ENCODE data around the gene FAM120A.

FAM120A gene

DNA sequence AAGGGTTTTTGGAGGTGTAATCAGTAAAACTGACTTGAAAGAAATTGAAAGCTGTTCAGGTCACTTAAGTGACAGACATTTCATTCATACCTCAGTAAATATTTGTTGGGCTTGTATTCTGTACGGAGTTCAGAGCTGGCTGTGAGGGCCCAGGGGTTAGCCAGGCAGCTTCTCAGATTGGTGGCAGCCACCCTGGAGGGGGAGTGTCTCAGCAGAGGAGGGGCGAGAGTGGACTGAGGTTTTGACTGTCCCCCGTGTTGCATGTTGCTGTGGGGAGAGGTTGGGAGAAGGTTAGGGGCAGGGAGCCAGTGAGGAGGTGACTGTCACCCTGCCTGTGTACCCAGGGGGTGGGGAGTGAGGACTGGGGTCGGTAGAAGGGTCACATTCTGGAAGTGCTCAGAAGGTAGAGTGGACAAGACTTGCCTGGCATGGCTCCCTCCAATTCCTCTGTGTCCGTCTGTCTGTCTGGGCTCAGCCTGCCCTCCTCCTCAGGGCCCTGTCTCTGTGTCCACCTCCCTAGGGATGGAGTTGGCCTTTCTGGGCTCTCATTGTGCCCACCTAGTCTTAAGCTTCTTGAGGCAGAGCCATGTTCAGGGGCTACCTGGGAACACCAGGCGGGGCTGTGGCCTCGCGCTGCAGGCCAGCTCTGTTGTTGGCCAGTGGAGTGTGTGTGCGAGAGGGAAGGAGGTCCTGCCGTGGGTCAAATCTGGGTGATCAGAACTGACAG is 129.3 kb downstream of the FAM120A start:
- TF ChIP-seq, protein P1, sequence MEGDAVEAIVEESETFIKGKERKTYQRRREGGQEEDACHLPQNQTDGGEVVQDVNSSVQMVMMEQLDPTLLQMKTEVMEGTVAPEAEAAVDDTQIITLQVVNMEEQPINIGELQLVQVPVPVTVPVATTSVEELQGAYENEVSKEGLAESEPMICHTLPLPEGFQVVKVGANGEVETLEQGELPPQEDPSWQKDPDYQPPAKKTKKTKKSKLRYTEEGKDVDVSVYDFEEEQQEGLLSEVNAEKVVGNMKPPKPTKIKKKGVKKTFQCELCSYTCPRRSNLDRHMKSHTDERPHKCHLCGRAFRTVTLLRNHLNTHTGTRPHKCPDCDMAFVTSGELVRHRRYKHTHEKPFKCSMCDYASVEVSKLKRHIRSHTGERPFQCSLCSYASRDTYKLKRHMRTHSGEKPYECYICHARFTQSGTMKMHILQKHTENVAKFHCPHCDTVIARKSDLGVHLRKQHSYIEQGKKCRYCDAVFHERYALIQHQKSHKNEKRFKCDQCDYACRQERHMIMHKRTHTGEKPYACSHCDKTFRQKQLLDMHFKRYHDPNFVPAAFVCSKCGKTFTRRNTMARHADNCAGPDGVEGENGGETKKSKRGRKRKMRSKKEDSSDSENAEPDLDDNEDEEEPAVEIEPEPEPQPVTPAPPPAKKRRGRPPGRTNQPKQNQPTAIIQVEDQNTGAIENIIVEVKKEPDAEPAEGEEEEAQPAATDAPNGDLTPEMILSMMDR (IDR thresholded peaks at IDR 0.05; ENCODE audit: borderline replicate concordance, insufficient read depth, low read depth, low read length) = no peak
- no peak overlapping the region for H3K4me3 ChIP-seq (ENCODE audit: low read depth, low read length)

DNA sequence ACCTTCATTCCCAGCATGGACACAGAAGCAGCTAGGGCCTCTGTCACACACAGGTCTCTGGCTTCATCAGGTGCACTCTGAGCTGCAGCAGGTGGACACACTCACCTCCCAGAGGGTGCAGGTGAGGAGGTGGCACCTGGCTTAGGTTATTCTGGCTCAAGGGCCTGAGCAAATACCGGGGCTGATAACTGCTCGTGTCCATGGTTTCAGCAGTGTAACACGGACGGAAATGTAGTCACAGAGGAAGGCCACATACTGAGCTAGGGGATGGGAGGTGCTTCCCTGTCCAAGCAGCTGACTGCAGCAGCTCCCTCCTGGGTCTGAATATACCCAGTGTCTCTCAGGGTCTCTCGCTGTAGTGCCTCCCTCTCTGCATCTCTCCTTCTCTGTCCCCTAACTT is 130.6 kb downstream of the FAM120A start:
- TF ChIP-seq, protein P1 (IDR thresholded peaks at IDR 0.05; ENCODE audit: borderline replicate concordance, insufficient read depth, low read depth, low read length) = no peak
- H3K4me3 ChIP-seq (ENCODE audit: low read depth, low read length) = no peak overlapping the region

DNA sequence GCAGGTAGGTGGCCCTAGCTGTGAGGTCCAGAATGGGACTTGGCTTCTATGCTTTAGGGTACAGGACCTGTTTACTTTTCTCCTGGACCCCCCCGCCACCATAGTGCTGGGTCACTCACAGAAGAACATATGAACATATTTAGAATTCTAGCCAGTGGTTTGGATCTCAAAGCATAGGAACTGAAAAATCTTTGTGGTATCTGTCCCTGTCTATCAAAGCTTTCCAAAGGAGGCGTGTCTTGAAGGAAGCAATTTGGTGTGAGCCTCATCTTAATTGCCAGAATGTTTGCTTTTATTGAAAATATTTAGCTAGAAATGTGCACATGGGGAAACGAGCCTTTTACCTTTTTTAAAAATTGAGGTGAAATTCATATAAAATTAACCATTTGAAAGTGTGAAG is 131.1 kb downstream of the FAM120A start:
- TF ChIP-seq, protein P1 (IDR thresholded peaks at IDR 0.05; ENCODE audit: borderline replicate concordance, insufficient read depth, low read depth, low read length) = no peak
- no peak overlapping the region for H3K4me3 ChIP-seq (ENCODE audit: low read depth, low read length)

DNA sequence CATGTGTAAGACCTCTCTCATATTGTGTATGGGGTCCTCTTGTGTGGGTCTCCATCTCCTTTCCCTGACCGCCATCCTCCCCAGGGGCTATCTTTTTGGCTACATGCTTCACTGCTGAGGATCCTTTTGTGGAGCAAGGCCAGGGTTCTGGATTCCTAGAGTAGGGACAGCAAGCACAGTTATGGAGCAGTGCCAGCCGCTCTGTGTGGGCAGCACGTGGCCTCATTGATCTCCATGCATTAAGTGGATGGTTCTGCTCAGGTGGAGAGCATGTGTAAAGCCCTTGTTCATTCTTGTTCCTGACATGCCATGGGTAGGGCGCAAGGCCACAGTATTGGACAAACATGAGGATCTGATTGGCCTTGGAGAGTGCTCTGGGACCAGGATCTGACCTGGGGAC is 133.8 kb downstream of the FAM120A start:
- H3K4me3 ChIP-seq (ENCODE audit: low read depth, low read length) = no peak overlapping the region
- TF ChIP-seq, protein P1 (IDR thresholded peaks at IDR 0.05; ENCODE audit: borderline replicate concordance, insufficient read depth, low read depth, low read length) = no peak

DNA sequence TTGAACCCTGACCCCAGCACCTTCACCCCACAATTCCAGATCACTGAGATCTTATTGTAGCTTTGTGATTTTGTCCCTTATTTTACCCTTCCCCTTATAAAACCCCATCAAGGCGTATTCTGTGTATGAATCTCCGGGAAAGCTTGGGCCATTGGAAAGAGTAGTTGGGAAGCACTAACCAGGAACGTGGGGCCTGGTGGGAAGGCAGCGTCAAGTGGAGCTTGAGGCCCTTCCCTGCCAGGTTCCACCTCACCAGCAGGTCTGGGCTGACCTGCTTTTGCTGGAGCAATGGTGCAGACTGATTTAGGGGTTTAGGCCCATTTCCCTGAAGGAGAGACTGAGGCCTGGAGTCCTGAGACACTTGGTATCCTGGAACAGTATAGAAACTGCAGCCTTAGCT is 134.2 kb downstream of the FAM120A start:
- TF ChIP-seq, protein P1 (IDR thresholded peaks at IDR 0.05; ENCODE audit: borderline replicate concordance, insufficient read depth, low read depth, low read length) = no peak

DNA sequence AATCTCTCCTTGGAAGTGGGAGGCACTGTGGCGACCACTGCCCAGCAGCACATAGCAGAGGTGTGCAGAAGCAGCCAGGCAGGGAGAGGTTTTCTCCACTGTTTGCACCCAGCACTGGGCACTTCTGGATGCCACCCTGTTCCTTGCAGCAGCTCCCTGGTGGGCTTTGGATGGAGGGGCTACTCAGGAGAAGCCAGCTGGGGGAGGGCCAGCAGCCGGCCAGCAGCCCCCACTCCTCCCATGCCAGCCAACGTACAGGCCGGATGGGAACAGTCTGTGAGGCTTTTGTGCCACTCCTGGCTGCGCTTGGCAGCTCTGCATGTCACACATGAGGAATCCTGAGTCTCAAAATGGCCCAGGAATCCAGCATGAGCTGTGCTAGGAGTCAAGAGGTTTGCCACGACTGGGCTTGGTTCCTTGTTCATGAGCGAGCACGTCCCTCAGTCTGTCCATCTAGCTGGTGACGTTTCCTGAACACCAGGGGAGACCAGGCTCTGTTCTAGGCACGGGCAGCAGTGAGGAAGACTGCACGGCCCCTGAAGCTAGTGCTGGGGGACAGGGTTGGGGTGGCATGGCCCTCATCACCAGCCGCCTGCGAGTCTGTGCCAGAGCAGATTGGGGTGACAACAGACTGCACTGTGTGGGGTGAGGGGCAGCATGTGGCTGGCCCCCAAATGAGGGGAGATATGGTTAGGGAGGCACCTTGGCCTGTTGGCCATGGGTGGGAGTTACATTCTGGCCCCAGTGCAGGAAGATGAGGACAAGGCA is 135.0 kb downstream of the FAM120A start:
- H3K4me3 ChIP-seq (ENCODE audit: low read depth, low read length) = no peak overlapping the region
- TF ChIP-seq, protein P1 (IDR thresholded peaks at IDR 0.05; ENCODE audit: borderline replicate concordance, insufficient read depth, low read depth, low read length) = no peak

More for the DNA sequence above, 134.2 kb downstream of the FAM120A start:
- no peak overlapping the region for H3K4me3 ChIP-seq (ENCODE audit: low read depth, low read length)

DNA sequence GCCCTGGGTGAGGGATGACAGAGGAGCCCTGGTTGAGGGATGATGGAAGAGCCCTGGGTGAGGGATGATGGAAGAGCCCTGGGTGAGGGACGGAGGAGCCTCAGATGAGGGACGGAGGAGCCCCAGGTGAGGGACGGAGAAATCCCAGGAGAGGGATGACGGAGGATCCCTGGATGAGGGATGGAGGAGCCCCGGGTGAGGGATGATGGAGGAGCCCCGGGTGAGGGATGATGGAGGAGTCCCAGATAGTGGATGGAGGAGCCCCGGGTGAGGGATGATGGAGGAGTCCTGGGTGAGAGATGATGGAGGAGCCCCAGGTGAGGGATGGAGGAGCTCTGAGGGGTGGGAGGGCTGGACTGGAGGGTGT is 135.8 kb downstream of the FAM120A start:
- TF ChIP-seq, protein P1 (IDR thresholded peaks at IDR 0.05; ENCODE audit: borderline replicate concordance, insufficient read depth, low read depth, low read length) = no peak

More for the DNA sequence above, 135.8 kb downstream of the FAM120A start:
- H3K4me3 ChIP-seq (ENCODE audit: low read depth, low read length) = no peak overlapping the region
